ENCODE measurements around the gene ANKRD52. TPM values are rescaled to one million over a fixed set of nuclear protein-coding genes. Genes with fewer than 3 reads are reported as not detected.

Gene ANKRD52
- total RNA-seq, 1 donor: 18.8 TPM

- Histone ChIP-seq H3K4me1 (ENCODE audit: insufficient read depth, low read length) (no peaks in the 10 kb centered on the region), H4K20me1 (ENCODE audit: insufficient read depth, low read length) (peaks cover 23% of the 10 kb centered on the region), H2AFZ (ENCODE audit: low read length) (no peak overlapping the region), H3K27me3 (ENCODE audit: insufficient read depth, low read length) (no peaks in the 10 kb centered on the region), H3K4me3 (ENCODE audit: insufficient read depth, low read length) (no peak overlapping the region), H3K27ac (ENCODE audit: low read depth, low read length) (no peak overlapping the region), H3K4me2 (ENCODE audit: insufficient read depth, low read length) (no peak overlapping the region), H3K36me3 (ENCODE audit: insufficient read depth, low read length) (peaks cover 33% of the 10 kb centered on the region), H3K9me3 (ENCODE audit: low read depth, low read length) (no peaks in the 10 kb centered on the region), H3K79me2 (ENCODE audit: insufficient read depth, low read length) (no peaks in the 10 kb centered on the region)
- peak; percentile 86 for DNase-seq (ENCODE audit: insufficient read length, low spot score, missing footprints)
- TF ChIP-seq CTCF (IDR thresholded peaks at IDR 0.05; ENCODE audit: extremely low read depth, low read depth, low read length): no peak
Measured at GRCh38 chr12:56236985-56237384, 21.2 kb downstream of the ANKRD52 start.

- peaks cover 24% of the 10 kb centered on the region for H3K36me3 ChIP-seq (ENCODE audit: insufficient read depth, low read length)
- no peak overlapping the region for H2AFZ ChIP-seq (ENCODE audit: low read length)
- no peaks in the 10 kb centered on the region for H3K27me3 ChIP-seq (ENCODE audit: insufficient read depth, low read length)
- no peak overlapping the region for H3K4me2 ChIP-seq (ENCODE audit: insufficient read depth, low read length)
- DNase-seq (ENCODE audit: insufficient read length, low spot score, missing footprints): peak; percentile 53
- no peaks in the 10 kb centered on the region for H3K79me2 ChIP-seq (ENCODE audit: insufficient read depth, low read length)
- H3K4me3 ChIP-seq (ENCODE audit: insufficient read depth, low read length): no peak overlapping the region
- peaks cover 14% of the 10 kb centered on the region for H4K20me1 ChIP-seq (ENCODE audit: insufficient read depth, low read length)
- H3K9me3 ChIP-seq (ENCODE audit: low read depth, low read length): no peaks in the 10 kb centered on the region
- H3K4me1 ChIP-seq (ENCODE audit: insufficient read depth, low read length): no peaks in the 10 kb centered on the region
- TF ChIP-seq CTCF (IDR thresholded peaks at IDR 0.05; ENCODE audit: extremely low read depth, low read depth, low read length): no peak
- no peak overlapping the region for H3K27ac ChIP-seq (ENCODE audit: low read depth, low read length)
Measured at GRCh38 chr12:56236091-56236490, 22.1 kb downstream of the ANKRD52 start.

- TF ChIP-seq CTCF (IDR thresholded peaks at IDR 0.05; ENCODE audit: extremely low read depth, low read depth, low read length): no peak
- Histone ChIP-seq H3K36me3 (ENCODE audit: insufficient read depth, low read length) (peaks cover 16% of the 10 kb centered on the region), H2AFZ (ENCODE audit: low read length) (no peak overlapping the region), H3K4me3 (ENCODE audit: insufficient read depth, low read length) (no peak overlapping the region), H3K4me1 (ENCODE audit: insufficient read depth, low read length) (no peaks in the 10 kb centered on the region), H3K79me2 (ENCODE audit: insufficient read depth, low read length) (no peaks in the 10 kb centered on the region), H3K27me3 (ENCODE audit: insufficient read depth, low read length) (no peaks in the 10 kb centered on the region), H3K9me3 (ENCODE audit: low read depth, low read length) (no peaks in the 10 kb centered on the region), H3K27ac (ENCODE audit: low read depth, low read length) (no peak overlapping the region), H3K4me2 (ENCODE audit: insufficient read depth, low read length) (no peak overlapping the region), H4K20me1 (ENCODE audit: insufficient read depth, low read length) (peaks cover 14% of the 10 kb centered on the region)
- peak; percentile 57 for DNase-seq (ENCODE audit: insufficient read length, low spot score, missing footprints)
Measured at GRCh38 chr12:56234746-56235436, 23.3 kb downstream of the ANKRD52 start.

DNA sequence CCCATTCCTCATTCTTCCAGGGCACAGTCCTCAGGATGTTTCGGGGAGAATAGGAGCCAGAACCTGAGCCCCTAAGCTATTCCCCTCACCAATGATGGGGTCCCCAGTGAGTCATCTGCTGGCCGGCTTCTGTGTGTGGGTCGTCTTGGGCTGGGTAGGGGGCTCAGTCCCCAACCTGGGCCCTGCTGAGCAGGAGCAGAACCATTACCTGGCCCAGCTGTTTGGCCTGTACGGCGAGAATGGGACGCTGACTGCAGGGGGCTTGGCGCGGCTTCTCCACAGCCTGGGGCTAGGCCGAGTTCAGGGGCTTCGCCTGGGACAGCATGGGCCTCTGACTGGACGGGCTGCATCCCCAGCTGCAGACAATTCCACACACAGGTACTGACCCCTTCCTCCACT is 27.0 kb downstream of the ANKRD52 start:
- peak; percentile 45 for DNase-seq (ENCODE audit: insufficient read length, low spot score, missing footprints)
- Histone ChIP-seq H3K4me2 (ENCODE audit: insufficient read depth, low read length) (no peak overlapping the region), H2AFZ (ENCODE audit: low read length) (no peak overlapping the region), H3K27ac (ENCODE audit: low read depth, low read length) (no peak overlapping the region), H3K79me2 (ENCODE audit: insufficient read depth, low read length) (no peaks in the 10 kb centered on the region), H3K27me3 (ENCODE audit: insufficient read depth, low read length) (no peaks in the 10 kb centered on the region), H3K36me3 (ENCODE audit: insufficient read depth, low read length) (peaks cover 3% of the 10 kb centered on the region), H3K4me3 (ENCODE audit: insufficient read depth, low read length) (no peak overlapping the region), H3K9me3 (ENCODE audit: low read depth, low read length) (no peaks in the 10 kb centered on the region), H3K4me1 (ENCODE audit: insufficient read depth, low read length) (no peaks in the 10 kb centered on the region), H4K20me1 (ENCODE audit: insufficient read depth, low read length) (no peaks in the 10 kb centered on the region)
- no peak for TF ChIP-seq CTCF (IDR thresholded peaks at IDR 0.05; ENCODE audit: extremely low read depth, low read depth, low read length)

Measured in osteoblast (primary cell).